Mucosa of descending colon (tissue), 3 donors: ENCODE data around the gene SMURF2. TPM values are rescaled to one million over a fixed set of nuclear protein-coding genes. Genes with fewer than 3 reads are reported as not detected.
A peak's percentile ranks its signal among the peaks of the same experiment; 100 is the strongest.

Experiments
- ATAC-seq: fragments of 200-7000 bp; cut with Tn5 transposase; one replicate; pipeline ENCODE4 v1.9.1; 2020; ENCODE audit warnings: mild to moderate bottlenecking, moderate library complexity
- DNase-seq, 3 donors: peaks; one replicate each; pipeline ENCODE4 v3.0.0-alpha.2; 2020
- H3K36me3 ChIP-seq: fragments of 200-600 bp; one replicate; pipeline ENCODE4 v1.8.0; 2021; ENCODE audit warnings: low read depth, mild to moderate bottlenecking
- H3K4me1 ChIP-seq: fragments of 200-600 bp; one replicate; pipeline ENCODE4 v1.8.0; 2021; ENCODE audit warnings: low read depth, mild to moderate bottlenecking
- H3K4me3 ChIP-seq: fragments of 200-600 bp; one replicate; pipeline ENCODE4 v1.8.0; 2021; ENCODE audit warnings: mild to moderate bottlenecking
- H3K9me3 ChIP-seq: fragments of 200-600 bp; one replicate; pipeline ENCODE4 v1.8.0; 2021; ENCODE audit warnings: mild to moderate bottlenecking
- intact Hi-C, 2 donors: fragments of 100-400 bp; cut with DNase I in 1 of 2; cut with micrococcal nuclease in 1 of 2; formaldehyde crosslinking; loops; one replicate each; pipeline versions ENCODE4 v1.11.0 to v1.11.1; 2022; cut with DNase I, micrococcal nuclease
- total RNA-seq, 3 donors: library from RNA; stranded (reverse); fragmentation: NEBNext Ultra II Directional in 2 of 3; extraction: Animal tissue kit (Norgen Biotek cat#: 25700) in 2 of 3; gene quantifications; one replicate each; pipeline versions ENCODE4 v1.2.1 to v1.2.4, GENCODE V29; 2021 to 2023
- TF ChIP-seq, protein P1 (sequence below): fragments of 200-600 bp; IDR thresholded peaks from one replicate; pipeline ENCODE4 v1.8.0; 2022; ENCODE audit warnings: antibody characterized with exemption, mild to moderate bottlenecking
- donor health status: DM: no; HTN: no; CAD: no; lungs with moderate emphysema.
- donor health status: DM: no; HTN: no; CAD: no.
- donor health status: DM: no; HTN: yes; CAD: no.

SMURF2 gene
- total RNA-seq, 3 donors from 2014 or later: 14.9 to 25.4 (median 15.2) TPM

DNA sequence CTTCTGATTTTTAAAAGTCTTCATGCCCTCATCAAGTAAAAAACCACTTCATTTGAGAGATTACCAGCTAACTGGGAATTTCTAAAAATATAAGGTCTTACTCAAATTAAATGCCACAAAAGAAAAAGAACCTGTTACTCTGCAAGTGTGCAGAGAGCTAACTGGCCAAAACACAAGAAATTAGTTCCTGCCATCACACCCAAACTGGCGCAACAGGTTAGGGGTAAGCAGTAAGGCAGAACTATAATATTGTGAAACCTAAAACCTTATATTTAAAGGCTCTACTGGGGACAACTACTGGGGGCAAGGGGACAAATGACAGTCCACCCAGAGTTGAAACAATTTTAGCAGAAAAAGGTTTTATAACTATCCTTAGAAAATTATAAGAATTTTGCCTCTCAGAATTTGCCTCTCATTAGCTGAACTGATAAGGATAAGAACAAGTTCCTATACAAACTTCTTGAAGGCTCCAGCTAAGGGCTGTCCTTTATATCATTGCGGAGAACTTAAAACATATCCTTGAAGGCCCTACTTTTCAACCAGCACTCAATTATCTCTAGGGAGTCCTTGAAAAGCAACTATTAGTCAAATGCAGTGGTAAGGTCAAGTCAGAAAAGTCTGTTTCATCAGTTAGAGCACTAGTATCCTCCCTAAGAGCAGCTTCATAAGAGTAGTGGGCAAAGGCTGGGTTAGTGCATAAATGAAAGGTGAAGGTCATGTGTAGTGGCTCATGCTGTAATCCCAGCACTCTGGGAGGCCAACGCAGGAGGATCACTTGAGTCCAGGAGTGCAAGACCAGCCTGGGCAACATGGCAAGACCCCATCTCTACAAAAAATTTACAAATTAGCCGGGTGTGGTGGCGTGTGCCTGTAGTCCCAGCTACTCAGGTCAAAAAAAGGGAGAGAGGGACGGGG lies 31.5 kb downstream of the SMURF2 start:
- Histone ChIP-seq H3K9me3 (no peaks in the 10 kb centered on the region), H3K36me3 (no peaks in the 10 kb centered on the region), H3K4me1 (no peaks in the 10 kb centered on the region), H3K4me3 (no peak overlapping the region)
- ATAC-seq (no peak), DNase-seq (no peak)
- TF ChIP-seq, protein P1, sequence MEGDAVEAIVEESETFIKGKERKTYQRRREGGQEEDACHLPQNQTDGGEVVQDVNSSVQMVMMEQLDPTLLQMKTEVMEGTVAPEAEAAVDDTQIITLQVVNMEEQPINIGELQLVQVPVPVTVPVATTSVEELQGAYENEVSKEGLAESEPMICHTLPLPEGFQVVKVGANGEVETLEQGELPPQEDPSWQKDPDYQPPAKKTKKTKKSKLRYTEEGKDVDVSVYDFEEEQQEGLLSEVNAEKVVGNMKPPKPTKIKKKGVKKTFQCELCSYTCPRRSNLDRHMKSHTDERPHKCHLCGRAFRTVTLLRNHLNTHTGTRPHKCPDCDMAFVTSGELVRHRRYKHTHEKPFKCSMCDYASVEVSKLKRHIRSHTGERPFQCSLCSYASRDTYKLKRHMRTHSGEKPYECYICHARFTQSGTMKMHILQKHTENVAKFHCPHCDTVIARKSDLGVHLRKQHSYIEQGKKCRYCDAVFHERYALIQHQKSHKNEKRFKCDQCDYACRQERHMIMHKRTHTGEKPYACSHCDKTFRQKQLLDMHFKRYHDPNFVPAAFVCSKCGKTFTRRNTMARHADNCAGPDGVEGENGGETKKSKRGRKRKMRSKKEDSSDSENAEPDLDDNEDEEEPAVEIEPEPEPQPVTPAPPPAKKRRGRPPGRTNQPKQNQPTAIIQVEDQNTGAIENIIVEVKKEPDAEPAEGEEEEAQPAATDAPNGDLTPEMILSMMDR: no peak
- intact Hi-C loops: no loop called here

DNA sequence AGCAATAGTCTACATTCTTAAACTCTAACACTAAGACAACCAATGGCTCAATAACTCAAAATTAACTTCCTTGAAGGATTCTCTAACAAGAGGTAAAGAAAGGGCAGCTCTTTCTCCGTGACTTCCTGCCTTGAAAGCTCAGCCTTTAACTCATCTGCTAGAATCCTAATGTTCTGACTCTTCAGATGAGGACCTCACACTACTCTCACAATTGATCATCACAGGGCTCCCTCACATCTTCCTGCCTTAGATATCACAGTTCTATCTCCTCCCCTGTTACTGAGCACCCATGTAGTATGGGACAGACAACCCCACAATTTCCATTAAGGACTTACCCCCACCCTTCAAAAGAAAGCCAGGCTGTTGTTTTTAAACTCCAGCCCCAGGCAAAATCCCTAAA lies 33.5 kb downstream of the SMURF2 start:
- intact Hi-C loops: no loop called here
- DNase-seq (no peak), ATAC-seq (no peak)
- H3K4me1 ChIP-seq: no peaks in the 10 kb centered on the region
- H3K36me3 ChIP-seq: no peaks in the 10 kb centered on the region
- H3K9me3 ChIP-seq: no peaks in the 10 kb centered on the region
- TF ChIP-seq, protein P1: no peak
- no peak overlapping the region for H3K4me3 ChIP-seq

DNA sequence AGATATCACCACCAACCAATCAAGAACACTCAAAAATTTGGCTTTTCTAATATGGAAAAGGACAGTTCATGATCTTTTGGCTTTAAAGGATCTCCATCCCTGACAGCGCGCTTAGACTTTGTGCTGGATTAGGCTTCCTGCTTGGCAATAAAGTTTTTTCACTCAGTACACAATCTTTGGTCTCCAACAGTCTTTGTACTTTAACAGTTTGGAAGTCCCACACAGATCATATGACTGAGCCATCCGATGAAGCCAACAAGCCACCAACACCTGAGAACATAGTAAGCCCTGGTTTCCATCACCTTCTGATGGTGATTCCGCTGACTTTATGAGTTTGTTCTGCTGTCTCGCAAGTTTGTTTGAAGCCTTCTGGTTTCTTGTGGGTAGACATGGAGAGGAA lies 34.3 kb downstream of the SMURF2 start:
- DNase-seq (peak in 1 of 3 donors; percentile 10), ATAC-seq (peak; percentile 59)
- intact Hi-C loops: no loop called here
- H3K9me3 ChIP-seq: no peaks in the 10 kb centered on the region
- TF ChIP-seq, protein P1: no peak
- no peak overlapping the region for H3K4me3 ChIP-seq
- H3K36me3 ChIP-seq: no peaks in the 10 kb centered on the region
- H3K4me1 ChIP-seq: peaks cover 3% of the 10 kb centered on the region

DNA sequence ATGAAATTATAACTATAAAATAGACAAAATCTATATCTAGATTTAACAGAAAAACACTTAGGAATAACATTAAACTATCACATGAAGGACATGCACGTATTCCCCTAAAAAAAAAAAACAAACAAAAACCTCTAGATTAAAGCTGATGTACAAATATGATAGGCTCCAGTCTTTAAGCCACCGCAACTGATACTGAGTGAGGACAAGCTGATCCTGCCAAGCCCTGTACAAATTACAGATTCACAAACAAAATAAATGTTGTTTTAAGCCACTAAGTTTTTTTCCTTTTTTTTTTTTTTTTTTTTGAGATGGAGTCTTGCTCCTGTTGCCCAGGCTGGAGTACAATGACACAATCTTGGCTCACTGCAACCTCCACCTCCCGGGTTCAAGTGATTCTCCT lies 35.3 kb downstream of the SMURF2 start:
- TF ChIP-seq, protein P1: no peak
- no peaks in the 10 kb centered on the region for H3K36me3 ChIP-seq
- peaks cover 3% of the 10 kb centered on the region for H3K4me1 ChIP-seq
- DNase-seq (no peak), ATAC-seq (no peak)
- no peaks in the 10 kb centered on the region for H3K9me3 ChIP-seq
- intact Hi-C loops: no loop called here
- no peak overlapping the region for H3K4me3 ChIP-seq

DNA sequence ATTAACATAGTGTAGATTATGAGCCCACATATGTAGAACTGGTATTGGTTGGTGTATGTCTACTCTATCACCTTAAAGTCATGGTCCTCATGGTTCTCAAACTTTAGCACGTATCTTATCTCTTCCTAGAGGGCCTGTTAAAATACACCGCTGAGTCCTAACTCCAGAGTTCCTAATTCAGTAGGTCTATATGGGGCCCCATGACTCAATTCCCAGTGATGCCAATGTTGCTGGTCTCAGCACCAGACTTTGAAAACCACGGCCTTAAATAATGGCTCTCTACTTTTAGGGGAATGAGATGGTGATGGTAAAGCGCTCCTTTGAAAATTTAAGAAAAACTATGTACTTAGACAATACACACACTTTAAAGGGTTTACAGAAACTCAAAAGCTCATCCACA lies 36.6 kb downstream of the SMURF2 start:
- ATAC-seq: no peak
- no peak for DNase-seq
- intact Hi-C loops: no loop called here
- no peaks in the 10 kb centered on the region for H3K9me3 ChIP-seq
- TF ChIP-seq, protein P1: no peak
- H3K36me3 ChIP-seq: no peaks in the 10 kb centered on the region
- no peak overlapping the region for H3K4me3 ChIP-seq
- H3K4me1 ChIP-seq: peaks cover 3% of the 10 kb centered on the region
